Activated CD8-positive, alpha-beta memory T cell treated with anti-CD3 and anti-CD28 coated beads for 4 hours (primary cell): ENCODE data around the gene SPIRE2.
"Not testable (repeated sequence)": the region's sequence is repeated elsewhere in the genome, so short reads cannot be mapped to it uniquely, and the experiment has no call there.

Source experiments
- DNase-seq, 2 donors: peaks; one replicate each; pipeline ENCODE4 v3.0.0-alpha.2; 2020; ENCODE audit warnings: low read depth in 2 of 2

SPIRE2 gene

GRCh38 chr16:89806589-89807193, 21.6 kb upstream of the SPIRE2 start:
- not testable (repeated sequence) for DNase-seq

GRCh38 chr16:89808475-89808874, 19.8 kb upstream of the SPIRE2 start:
- no peak for DNase-seq

GRCh38 chr16:89811321-89811720, 17.0 kb upstream of the SPIRE2 start:
- no peak for DNase-seq

- no peak for DNase-seq
Observed at GRCh38 chr16:89815639-89816348, 12.5 kb upstream of the SPIRE2 start.

DNA sequence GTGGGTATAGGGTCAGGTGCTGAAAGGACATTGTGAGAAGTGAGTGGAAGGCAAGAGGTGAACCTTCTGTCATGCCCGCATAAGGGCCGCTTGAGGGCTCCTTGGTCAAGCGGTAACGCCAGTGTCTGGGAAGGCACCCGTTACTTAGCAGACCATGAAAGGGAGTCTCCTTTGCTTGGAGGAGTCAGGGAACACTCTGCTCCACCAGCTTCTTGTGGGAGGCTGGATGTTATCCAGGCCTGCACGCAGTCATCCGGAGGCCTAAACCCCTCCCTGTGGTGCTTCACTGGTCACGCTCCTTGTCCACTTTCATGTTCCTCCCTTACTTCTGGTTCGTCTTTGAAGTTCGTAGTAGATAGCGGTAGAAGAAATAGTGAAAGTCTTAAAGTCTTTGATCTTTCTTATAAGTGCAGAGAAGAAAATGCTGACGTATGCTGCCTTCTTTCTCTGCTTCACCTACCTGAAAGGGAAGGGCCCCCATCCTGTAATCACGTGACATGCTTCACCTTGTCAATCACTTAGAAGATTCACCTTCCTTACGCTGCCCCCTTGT, 9.3 kb upstream of the SPIRE2 start:
- DNase-seq, result not testable (repeated sequence)

- not testable (repeated sequence) for DNase-seq
Observed at GRCh38 chr16:89819448-89819847, 8.8 kb upstream of the SPIRE2 start.

DNA sequence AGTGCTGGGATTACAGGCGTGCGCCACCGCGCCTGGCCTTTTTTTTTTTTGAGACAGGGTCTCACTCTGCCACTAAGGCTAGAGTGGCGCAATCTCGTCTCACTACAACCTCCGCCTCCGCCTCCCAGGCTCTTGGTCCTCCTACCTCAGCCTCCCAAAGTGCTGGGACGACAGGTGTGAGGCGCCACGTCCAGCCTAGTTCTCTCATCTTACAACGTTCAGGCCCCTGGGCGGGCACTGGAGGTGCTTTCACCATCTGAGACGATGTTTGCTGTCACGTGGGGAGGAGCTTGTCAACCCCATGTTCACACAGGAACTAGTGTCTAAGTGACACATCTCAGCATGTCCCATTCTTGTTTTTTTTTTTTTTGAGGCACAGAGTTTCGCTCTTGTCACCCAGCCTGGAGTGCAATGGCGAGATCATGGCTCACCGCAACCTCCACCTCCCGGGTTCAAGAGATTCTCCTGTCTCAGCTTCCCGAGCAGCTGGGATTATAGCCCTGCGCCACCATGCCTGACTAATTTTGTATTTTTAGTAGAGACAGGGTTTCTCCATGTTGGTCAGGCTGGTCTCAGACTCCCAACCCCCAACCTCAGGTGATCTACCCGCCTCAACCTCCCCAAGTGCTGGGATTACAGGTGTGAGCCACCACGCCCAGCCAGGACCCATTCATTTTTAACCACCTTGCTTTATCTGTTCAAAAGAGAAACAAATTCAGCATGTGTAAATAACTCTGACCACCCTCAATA, 6.7 kb upstream of the SPIRE2 start:
- no peak for DNase-seq

DNA sequence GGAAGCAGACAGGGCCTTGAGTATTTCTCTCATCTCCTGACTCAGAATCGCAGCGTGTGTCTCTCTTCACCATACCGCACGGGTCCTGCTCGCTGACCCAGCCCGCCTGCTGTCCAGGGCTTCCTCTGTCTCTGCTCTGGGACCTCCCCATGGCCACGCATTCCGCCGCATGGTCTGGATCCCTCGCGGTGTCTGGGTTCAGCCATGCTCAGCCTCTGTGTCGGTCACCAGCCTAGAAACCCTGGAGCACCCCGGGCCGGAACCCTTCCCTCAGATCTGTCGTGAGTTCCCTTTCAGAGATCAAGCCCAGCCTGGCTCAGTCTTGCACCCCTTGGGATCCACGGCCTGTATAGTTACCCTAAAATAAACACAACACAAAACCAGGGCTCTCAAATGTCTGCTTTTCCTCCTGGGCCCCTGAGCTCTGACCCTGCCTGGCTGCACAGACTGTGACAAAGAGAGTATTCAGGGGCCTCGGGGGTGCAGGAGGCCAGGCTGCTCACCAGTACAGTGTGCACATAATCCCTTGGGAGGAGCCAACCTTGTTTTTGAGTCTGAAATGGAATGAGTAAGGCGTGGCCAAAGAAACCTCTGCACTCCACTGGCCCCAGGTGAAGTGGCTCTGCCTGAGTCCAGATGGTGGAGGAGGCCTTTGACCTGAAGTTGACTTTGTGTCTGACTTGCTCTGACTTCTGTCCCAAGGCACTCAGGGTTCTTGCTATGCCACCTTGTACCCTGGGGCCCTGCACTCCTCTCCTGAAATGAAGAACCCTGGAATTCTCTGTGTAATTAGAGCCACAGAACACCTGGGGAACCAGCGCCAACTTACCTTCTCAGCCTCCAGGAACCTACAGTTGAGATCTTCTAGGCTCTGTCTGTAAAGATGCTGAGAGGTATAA, 5.8 kb upstream of the SPIRE2 start:
- no peak for DNase-seq

DNA sequence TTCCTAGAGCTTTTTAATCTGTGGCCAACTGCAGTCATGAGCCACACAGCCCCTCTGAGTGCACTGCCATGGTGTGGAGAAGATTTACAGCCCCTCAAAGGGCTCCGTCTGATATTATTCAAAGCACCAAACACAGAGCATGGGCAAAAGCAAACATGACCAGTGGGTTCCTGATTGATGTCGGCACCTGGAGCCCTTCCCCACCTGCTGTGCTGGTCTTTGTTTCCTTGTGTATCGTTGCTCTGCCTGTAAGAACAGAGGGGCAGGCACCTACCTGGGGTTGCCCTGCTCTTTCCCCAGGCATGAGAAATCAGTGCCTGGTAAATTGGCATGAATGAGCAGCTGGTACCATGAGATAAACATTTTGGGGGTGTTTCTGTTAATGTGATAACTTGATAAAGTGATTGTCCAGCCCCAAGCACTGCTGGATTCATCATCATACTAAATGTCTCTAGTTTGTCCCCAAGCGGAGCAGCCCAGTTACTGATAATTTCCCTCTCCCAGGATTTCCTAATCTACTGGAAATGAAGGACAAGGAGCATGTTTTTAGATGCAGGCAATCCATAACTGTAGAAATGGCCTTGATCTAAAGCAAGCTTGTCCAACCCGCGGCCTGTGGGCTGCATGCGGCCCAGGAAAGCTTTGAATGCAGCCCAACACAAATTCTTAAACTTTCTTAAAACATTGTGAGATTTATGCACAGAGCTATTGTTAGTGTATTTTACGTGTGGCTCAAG, 5.0 kb upstream of the SPIRE2 start:
- DNase-seq, result no peak

- not testable (repeated sequence) for DNase-seq
Observed at GRCh38 chr16:89823824-89824148, 4.5 kb upstream of the SPIRE2 start.

GRCh38 chr16:89826531-89827382, 1.5 kb upstream of the SPIRE2 start:
- DNase-seq, result no peak

- no peak for DNase-seq
Observed at GRCh38 chr16:89827383-89828198, 684 bp upstream of the SPIRE2 start.

GRCh38 chr16:89828870-89829629, 775 bp downstream of the SPIRE2 start:
- DNase-seq, result no peak

DNA sequence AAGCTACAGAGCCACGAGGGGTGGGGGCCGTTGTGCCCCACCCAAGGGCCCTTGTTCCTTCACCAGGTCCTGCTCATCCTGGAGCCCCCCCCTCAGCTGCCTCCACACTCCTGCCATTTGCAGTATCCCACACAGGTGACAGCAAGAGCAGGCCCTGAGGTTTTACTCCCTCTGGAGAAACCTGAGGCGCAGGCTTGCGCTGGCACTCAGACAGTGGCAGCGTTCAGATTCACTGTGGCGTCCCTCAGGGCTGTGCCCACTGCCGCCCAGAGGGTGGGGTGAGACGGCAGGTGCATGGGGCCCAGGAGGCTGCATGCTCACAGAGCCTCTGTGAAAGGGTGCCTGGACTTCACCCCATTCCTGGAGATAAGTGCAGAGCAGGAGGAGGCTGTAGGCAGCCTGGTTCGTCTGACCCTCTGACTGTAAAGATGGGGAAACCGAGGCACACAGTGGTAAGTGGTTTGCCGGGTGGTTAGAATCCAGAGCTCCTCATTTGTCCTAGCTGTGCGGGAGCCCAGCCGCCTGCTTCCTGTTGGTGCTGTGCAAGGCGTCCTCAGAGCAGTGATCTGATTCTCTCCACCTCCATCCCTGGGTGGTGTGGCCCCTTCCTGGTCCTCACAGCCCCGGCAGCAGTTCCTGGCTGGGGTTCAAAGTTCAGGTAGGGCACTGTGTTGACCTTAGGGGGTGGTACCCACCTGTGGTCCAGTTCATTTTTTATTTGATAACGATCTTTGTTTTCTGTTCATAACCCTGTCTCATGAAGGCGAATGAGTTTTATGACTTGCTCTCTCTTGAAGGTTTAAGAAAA, 1.6 kb downstream of the SPIRE2 start:
- DNase-seq, result no peak

- no peak for DNase-seq
Observed at GRCh38 chr16:89831810-89832328, 3.6 kb downstream of the SPIRE2 start.

- not testable (repeated sequence) for DNase-seq
Observed at GRCh38 chr16:89833664-89834363, 5.5 kb downstream of the SPIRE2 start.
